Fibroblast of pulmonary artery (primary cell): ENCODE results near the gene PTCD2.

Experiments used
- DNase-seq: peaks from one replicate; pipeline ENCODE4 v3.0.0-alpha.2; 2010; ENCODE audit warnings: low read depth
- H3K4me3 ChIP-seq: replicated peaks from 2 replicates; pipeline ENCODE4 v1.5.1; 2011; ENCODE audit warnings: low read depth, mild to moderate bottlenecking, control low read depth, low read length, moderate library complexity
- TF ChIP-seq, protein P1 (sequence below): IDR thresholded peaks from 2 replicates; pipeline ENCODE4 v1.5.1; 2011; ENCODE audit warnings: mild to moderate bottlenecking, control low read depth, low read length, inconsistent platforms; ENCODE audit errors: missing control alignments

The PTCD2 gene

GRCh38 chr5:72368271-72368670, 48.1 kb downstream of the PTCD2 start:
- H3K4me3 ChIP-seq, result no peak overlapping the region
- no peak for DNase-seq
- TF ChIP-seq, protein P1, sequence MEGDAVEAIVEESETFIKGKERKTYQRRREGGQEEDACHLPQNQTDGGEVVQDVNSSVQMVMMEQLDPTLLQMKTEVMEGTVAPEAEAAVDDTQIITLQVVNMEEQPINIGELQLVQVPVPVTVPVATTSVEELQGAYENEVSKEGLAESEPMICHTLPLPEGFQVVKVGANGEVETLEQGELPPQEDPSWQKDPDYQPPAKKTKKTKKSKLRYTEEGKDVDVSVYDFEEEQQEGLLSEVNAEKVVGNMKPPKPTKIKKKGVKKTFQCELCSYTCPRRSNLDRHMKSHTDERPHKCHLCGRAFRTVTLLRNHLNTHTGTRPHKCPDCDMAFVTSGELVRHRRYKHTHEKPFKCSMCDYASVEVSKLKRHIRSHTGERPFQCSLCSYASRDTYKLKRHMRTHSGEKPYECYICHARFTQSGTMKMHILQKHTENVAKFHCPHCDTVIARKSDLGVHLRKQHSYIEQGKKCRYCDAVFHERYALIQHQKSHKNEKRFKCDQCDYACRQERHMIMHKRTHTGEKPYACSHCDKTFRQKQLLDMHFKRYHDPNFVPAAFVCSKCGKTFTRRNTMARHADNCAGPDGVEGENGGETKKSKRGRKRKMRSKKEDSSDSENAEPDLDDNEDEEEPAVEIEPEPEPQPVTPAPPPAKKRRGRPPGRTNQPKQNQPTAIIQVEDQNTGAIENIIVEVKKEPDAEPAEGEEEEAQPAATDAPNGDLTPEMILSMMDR, result no peak

DNA sequence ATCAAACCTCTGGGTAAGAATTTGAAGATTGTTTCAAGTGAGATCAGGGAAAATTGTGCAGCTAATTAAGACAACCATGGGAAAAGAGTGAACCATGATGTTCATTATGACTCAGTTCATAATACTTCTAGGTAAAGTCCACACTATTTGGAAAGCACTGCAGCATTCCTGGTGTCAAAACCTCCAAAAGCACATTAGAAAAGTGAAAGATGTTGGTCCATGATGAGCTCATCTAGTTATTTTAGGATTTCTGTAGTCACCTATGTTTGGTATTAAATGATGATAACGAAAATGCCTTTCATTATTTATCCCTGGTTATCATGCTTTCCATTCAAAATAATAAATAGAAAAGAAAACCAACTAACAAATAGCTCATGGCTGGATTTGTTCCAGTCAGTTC, 49.1 kb downstream of the PTCD2 start:
- H3K4me3 ChIP-seq, result no peak overlapping the region
- TF ChIP-seq, protein P1, result no peak
- DNase-seq, result no peak

GRCh38 chr5:72369711-72370110, 49.5 kb downstream of the PTCD2 start:
- DNase-seq, result no peak
- no peak overlapping the region for H3K4me3 ChIP-seq
- TF ChIP-seq, protein P1, result no peak

DNA sequence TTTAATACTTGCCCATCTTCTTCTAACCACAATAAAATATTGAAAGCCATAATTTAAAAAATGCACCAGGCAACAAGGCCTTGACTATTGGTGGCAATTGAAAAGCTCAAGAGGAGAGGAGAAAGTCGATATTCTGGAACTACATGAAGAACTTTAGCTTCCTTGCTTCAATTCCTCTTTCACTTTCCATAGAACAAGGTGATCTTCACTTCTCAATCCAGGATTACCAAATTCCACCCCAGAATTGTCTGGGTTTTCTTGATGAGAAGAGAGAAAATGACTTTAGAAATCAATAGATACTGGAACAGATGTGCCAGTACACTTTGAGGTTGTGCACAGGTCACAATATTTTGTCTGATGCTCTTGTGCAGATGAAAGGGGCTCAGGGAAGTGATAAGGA, 52.2 kb downstream of the PTCD2 start:
- no peak overlapping the region for H3K4me3 ChIP-seq
- TF ChIP-seq, protein P1, result no peak
- DNase-seq, result no peak

DNA sequence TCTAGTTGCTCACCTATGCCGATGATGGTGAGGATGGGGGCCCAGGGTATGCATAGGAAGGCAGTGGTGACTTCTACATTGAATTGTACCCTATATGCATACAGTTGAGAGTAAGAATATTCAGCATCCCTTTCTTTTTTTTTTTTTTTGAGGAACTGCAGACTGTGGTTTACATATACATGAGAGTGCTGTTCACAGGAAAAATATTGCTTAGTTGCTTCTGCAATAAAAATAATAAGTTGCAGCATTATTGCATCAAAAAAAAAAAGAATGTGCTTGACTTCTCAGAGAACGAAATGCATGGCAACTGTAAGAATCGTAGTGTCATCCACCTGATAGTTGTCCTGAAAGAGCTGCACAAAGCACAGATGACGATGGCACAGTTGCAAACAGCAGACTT, 52.8 kb downstream of the PTCD2 start:
- TF ChIP-seq, protein P1, result no peak
- DNase-seq, result no peak

DNA sequence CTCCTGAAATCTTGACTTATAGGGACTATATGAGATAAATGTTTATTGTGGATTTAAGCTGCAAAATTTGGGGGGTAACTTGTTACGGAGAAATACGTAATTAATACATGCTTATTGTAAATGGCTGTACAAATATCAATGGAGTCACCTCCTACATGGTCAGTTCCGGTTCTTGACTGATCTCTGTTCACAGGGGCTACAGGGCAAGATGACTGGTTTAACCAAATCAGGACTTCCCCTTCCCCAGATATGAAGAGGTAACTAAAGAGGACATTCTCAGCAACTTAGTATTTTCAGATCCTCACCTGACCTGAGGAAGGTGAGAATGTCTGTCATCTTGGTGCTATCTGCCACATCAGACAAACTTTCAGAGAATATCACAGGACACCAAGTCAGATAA, 54.7 kb downstream of the PTCD2 start:
- TF ChIP-seq, protein P1, result no peak
- no peak overlapping the region for H3K4me3 ChIP-seq
- DNase-seq, result no peak

More for the DNA sequence above, 52.8 kb downstream of the PTCD2 start:
- H3K4me3 ChIP-seq, result no peak overlapping the region

- no peak for DNase-seq
- no peak overlapping the region for H3K4me3 ChIP-seq
- TF ChIP-seq, protein P1, result no peak
Measured at GRCh38 chr5:72376381-72376780, 56.2 kb downstream of the PTCD2 start.
